Fibroblast of skin of right biceps (primary cell): Measurements from ENCODE around the gene COX8A.

Experiments
- DNase-seq: peaks from one replicate; pipeline ENCODE4 v3.0.0-alpha.2; 2013

The COX8A gene

DNA sequence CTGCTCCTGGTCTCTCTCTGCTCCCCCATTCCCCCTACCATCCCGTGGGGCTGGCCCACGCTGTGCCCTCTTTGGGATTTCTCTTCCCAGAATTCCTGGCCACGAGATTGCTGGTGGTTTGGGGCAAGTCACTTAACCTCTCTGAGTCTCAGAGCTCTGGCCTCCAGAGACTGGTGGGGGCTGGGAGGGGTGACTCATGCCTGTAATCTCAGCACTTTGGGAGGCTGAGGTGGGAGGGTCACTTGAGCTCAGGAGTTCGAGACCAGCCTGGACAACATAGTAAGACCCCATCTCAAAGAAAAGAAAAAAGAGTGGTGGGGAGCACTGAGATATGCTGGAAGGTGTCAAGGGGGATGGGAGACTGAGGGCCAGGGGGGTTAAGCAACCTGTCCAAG, 30.2 kb downstream of the COX8A start:
- peak; percentile 50 for DNase-seq

DNA sequence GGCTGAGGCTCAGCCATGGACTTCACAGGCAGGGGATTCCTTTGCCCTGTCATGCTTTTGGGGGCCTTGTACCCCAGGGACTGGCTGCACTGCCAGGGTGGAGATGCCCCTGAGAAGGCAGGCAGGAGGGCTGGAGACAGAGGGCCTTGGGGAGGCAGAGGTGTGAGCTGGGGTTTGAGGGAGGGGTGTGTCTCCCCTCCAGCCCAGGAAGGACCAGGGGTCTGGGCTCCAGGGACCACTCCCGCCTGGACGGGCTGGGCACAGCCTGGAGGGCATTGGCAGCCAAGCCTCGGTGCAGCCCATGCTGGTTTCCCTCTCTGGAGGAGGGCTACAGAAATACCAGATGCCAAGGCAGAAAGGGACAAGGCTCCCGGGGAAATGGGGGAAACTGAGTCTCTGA, 31.3 kb downstream of the COX8A start:
- DNase-seq = no peak

DNA sequence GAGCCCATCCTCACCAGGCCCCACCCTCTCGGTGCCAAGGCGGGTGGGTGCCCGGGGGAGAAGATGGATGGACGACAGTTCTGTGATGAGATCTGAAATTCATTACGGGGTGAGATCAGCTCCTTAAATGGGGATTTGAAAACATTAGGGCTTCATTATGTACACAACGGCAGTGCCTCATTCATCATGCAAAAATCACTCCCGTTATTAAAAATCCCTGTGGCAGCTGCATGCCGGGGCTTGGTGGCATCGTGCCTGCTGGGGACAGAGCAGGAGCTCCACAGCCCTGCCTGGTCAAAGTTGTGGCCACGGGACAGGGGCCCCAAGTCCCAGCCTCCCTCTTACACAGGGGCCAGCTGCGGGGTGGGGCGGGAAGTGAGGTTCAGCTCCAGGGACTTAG, 32.0 kb downstream of the COX8A start:
- no peak for DNase-seq

DNA sequence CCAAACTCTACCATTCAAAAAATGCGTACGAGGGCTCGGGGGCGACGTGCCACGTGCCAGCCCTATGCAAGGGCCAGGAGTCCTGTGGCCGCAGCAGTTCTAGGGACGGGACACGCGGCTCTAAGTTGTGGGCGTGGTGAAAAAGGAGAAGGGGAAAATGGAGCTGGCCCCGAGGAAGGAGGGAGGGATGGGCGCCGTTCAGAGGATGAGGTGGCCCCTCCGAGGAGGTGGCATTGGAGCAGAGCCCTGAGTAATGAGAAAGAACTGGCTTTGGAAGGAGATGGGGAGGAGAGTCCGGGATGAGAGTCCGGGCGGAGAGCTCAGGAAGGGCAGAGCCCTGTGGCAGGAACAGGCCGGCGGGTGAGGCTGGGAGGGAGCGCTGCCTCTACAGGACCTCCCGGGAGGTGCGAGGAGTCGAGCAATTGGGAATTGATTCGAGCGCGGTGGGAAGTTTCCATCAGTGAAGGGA, 32.8 kb downstream of the COX8A start:
- DNase-seq = peak; percentile 57

DNA sequence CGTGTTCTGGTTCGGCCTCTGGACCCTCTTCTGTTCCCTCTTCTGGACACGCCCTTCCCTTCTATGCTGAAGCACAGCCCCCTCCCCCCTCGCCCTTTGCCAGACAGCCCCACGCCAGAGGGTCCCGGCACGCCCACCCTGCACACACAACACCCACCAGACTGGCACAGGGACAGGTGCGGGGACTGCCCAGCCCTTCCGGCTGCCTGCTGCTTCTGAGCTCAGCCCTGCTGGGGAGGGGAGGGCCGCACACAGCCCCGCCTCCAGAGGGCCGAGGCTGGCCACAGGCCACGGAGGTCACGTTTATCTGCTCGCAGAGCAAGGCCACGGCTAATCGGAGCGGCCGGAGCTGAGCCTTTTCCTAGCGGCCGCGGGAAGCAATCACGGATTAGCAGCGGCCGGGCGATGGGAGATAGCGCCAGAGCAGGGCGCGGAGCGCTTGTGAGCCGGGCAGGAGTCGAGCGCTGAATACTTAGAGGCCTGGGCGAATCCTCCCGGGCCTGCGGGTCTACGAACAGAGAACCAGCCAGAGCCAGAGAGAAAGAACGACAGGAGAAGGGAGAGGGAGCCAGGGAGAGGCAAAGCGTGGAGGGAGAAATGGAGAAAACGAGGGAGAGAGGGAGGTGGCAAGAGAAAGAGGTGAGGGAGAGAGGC, 33.3 kb downstream of the COX8A start:
- DNase-seq = peak; percentile 43

DNA sequence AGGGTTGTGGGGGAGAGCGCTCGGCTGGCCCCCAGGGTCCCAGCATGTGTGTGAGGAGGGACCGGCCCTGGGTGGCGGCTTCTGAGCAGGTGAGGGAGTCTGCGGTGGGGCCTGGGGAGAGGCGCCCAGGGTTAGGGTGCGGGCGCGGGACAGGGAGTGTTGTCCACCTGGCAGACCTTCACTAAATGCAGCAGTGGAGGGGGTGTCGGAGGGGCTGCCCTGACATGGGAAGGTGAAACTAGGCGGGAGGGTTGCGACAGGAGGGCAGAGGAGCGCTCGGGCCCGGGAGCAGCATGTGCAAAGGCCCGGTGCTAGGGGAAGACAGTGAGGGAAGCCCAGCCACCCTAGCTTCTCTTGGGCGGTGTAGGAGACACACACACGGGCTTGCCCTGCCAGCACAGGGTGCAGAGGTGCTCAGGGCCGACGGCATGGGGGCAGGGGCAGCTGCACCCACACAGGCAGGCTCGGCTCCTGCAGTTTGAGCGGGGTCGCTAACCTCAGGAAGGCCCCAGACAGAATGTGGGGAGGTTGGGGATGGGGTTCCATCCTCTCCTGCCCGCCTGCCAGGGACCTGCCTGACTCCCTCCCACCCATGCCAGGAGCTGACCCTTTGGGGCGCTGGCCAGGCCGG, 34.0 kb downstream of the COX8A start:
- no peak for DNase-seq

DNA sequence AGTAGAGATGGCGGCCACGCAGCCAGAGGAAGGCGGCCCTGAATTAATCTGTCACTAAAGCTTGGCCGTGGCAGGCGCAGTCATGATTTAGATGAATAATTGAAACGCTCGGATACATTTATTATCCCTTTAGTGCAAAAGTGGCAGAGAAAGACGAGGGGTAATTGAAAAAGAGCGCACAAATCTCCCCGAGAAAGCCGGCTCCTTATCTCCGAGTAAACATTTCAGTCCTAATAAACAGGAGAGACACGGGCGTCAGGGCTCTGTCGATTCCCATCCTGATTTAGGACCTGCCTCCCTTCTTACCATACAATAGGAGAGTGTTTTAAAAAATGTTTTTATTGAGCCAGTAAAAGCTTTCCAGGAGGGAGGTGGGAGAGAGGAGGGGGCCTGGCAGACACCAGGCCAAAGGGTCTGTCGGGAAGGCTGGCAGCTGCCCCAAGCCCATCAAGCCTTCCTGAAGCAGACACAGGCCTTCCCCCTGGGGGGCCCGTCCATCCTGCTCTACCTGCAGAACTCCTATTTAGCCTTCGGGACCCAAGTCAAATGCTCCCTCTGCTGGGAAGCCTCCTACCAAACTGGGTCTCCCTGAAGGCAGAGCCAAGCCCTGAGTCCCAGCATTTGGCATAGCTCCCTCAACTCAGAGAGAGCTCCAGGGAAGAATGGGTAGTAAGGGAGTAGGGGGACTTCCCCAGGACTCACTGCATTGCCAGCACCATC, 34.7 kb downstream of the COX8A start:
- no peak for DNase-seq

DNA sequence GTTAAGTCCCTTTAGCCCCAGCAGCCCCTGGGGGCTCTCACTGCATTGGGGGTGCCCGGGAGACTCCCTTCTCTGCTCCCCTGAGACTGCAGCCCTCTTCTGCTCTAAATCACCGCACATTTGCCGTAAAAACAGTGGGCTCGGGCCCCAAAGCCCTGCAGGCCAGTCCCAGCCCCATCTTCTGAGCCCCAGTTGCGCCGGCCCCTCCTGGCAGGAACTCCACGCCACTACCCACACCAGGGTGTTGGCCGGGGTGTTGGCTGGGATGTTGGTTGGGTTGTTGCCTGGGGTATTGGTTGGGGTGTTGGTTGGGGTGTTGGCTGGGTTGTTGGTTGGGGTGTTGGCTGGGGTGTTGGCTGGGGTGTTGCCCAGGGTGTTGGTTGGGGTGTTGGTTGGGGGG, 35.3 kb downstream of the COX8A start:
- DNase-seq = no peak

DNA sequence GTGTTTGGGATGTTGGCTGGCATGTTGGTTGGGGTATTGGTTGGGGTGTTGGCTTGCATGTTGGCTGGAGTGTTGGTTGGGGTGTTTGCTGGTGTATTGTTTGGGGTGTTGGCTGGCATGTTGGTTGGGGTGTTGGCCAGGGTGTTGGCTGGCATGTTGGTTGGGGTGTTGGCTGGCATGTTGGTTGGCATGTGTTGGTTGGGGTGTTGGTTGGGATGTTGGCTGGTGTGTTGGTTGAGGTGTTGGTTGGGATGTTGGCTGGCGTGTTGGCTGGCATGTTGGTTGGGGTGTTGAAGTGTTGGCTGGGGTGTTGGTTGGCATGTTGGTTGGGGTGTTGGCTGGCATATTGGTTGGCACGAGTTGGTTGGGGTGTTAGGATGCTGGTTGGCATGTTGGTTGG, 36.4 kb downstream of the COX8A start:
- DNase-seq = no peak

DNA sequence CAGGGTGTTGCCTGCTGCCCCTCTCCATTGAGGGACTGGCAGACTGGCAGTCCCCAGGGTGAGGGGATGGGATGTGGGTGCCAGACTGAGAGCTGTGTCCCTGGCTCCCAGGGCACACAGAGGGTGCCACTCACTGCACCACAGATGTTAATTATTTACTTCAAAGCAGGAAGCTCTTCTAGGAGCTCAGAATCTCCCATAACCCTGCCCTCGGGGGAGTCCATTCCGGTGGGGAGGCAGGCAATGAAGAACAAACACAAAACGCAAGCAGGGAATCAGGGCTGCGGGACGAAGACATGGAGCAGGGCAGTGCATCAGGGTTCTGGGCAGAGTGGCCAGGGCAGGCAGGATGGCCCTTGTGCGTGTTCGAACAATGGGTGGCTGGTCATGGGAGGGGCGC, 37.0 kb downstream of the COX8A start:
- DNase-seq = no peak

DNA sequence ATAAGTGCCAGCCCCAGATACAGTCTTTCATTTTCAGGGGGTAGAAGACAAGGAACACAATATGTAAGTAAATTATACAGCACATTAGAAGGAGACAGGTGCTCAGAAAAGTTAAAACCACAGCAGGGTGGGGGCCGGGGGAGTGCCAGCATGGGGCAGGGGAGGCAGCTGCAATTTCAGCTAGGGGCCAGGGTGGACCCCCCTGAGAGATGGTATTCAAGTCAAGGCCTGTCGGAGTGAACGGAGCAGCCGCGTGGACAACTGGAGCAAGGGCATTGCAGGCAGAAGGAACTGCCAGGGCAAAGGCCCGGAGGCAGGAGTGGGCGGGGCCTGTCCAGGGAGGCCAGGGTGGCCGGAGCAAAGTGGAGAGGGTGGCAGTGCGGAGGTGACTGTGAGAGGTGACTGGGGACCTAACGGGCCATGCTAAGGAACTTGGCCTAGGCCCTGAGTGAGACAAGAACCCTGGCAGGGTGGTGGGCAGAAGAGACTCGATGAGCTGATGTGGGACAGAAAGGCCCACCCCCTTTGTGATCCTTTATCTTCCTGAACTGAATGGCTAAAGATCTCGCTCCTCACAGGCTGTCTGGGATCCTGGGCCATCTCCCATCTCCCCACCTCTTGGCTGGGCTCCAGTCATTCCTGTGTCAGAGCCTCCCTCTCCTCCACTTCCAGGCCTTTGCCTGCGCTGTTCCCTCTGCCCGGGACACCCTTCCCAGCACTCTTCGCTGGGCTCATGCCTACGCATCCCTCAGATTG, 38.9 kb downstream of the COX8A start:
- no peak for DNase-seq

DNA sequence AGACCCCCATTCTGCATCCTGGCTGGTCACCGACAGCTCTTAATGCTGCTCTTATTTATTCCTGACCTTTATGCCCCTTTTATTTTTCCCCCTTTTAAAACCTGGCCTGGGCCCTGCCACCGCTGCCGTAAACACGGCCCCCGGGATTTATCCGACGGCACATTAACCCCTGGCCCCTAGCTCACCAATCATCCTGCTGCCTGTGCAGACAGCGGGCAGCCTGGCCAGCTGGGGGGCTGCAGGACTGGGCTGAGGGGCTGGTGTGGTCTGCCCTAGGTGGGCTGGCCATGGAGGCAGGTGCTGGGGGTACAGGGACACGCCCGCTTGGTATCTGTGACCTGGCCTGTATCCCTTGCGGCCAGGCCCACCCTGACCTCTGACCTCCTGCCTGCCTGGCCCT, 39.9 kb downstream of the COX8A start:
- no peak for DNase-seq

DNA sequence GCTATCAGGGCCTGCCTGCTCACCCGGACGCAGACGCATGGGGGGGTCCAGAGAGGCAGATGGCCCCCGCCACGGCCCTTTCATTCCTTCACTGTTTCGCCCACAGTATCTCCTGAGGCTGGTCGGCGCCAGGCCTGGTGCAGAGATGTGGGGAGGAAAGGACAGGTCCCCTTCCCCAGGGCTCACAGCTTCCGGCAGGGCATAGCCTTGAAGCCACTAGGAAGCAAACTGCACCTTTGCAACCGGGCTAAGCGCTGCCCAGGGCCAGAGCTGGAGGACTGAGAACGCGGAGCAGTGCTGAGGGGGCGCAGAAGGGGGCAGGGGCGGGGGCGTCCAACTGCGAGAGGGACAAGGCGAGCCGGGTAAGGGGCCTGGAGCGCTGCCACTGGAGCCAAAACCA, 41.1 kb downstream of the COX8A start:
- no peak for DNase-seq

DNA sequence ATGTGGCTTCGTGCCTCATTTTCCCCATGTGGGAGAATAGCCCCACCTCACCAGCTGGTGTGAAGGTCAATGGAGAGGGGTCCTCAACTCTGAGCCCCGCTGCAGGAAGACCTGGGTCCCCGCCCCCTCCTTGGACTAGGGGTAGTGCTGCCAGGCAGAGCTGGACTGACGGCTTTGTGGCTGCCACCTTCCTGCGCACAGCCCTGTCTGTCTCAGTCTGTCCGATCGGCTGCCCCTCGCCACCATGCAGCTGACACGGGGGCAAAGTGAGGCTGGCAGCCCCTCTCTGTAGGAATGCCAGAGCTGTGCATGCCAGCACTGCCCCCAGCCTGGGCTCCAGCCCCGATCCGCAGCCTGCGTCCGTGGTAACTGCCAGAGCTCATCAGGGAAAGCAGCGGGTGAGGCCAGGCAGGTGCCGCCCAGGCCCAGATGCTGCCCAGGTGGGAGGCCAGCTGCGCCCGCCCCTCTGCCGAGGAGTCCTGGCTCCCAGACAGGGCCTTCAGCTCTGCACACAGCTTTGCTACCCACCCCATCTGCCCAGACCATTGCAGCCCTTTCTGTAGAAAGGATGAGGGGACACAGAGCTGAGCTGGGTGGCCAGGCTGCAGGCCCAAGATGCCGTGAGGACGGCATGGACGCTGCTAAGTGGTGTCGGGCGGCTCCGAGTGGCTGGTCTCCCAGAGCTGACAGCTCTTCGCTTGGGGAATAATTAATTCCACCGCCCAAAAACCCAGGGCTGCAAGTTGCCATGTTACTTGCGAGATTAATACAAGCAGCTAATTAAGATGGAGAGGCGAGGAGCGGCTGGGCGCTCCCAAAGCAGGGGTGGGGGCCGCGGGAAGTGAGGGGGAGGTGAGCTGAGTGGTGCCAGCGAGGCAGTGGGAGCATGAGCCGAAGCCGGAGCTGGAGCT, 41.8 kb downstream of the COX8A start:
- no peak for DNase-seq

DNA sequence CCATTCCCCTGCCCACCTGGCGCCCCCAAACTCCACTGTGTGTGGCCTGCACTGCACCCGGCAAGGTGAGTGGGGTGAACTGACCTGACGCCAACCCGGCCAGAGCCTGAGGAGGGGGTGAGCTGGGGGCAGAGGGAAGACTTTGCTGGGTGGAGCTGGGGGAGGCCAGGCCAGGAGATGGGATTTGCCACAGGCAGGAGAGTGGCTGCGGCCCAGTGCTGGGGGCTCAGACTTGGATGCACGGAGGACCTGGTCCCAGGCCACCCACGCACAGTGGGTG, 43.5 kb downstream of the COX8A start:
- no peak for DNase-seq

DNA sequence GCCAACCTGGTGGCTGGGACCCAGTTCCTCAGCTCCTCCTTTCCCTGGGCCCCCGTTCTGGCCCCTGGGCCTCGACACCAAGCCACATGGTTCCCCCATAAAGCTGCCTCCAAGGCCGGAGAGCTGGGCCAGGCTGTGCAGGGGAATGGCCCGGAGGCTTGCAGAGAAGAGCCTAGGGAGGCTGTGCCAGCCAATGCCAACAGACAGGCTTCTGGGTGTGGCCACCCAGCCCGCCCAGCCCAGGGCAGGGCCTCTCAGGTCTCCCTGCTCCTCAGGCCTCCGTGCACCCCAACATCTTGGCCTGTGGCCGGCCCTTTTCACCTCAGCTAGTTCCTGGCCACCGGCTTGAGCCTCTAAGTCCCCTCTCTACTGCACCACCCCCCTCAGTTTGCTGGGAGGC, 43.9 kb downstream of the COX8A start:
- no peak for DNase-seq

DNA sequence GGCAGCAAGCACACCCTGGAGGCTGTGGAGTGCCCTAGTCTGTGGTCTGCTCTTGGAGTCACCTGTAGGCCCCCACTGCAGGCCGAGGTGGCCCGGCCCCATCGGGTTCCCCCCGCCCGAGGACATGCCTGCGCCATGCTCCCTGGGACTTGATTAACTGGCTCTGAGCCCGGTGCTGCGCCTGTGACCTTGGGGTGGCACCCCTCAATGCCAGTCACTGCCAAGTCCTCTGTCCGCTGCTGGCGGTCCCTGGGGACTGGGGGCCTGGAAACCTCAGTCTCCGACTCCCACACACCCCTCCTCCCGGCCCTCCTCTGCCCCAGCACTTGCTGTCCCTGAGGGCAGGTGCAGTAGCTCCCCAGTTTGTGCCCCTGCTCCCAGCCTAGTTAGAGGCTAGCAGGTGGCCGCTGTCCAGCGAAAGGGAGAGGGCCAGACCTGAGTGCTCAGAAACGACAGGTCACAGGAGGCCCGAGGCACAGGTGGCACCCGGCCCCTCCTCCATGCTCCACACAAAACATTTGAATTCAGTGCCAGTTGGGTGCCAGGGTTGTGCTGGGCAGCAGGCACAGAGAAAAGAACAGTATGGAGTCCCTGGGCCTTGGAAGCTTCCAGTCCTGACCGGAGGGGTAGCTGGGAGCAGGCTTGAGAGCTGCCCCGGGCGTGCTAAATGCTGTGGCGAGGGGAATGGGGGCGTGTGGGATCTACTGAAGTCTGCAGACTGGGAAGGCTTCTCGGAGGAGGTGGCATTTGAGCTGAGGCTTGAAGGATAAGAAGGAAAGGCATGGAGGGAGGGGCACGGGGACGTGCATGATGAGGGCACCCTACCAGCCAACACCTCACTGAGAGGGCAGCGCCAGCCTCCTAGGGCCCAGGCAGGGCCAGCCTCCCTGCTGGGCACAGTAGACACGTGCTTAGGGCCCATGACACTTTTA, 45.0 kb downstream of the COX8A start:
- no peak for DNase-seq

DNA sequence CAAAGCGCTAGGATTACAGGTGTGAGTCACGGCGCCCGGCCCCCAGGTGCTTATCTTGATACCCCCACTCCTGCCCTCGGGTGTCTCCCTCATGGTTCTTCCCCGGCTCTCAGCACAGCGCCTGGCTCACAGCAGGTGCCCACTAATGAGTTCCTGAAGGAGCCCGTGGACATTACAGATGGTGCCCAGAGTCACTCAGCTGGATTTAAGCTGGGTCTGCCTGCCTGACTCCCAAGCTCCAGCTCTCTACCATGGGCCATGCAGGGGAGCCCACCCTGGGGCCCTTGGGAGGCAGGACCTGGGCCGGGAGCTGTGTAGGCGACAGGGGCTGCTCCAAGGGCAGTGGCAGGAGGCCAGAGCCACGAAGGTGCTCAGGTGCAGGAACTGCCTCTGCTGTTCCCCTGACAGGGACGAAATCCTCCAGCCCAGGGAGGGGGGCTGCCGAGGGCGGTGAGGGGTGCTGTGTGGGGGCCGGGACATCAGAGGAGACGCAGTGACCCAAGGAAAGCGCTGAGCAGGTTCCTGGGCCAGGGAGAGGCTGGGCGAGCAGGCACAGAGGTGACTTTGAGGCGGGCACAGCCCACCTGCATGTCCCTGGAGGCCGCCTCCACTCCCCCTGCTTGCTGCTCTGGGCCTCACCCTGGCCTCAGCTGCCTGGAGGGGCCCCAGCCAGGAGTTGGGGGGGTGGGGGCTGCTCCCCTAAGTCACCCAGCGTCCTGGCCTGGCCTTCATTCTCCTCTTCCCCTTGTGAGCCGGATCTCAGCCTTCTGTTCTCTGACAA, 46.7 kb downstream of the COX8A start:
- no peak for DNase-seq

DNA sequence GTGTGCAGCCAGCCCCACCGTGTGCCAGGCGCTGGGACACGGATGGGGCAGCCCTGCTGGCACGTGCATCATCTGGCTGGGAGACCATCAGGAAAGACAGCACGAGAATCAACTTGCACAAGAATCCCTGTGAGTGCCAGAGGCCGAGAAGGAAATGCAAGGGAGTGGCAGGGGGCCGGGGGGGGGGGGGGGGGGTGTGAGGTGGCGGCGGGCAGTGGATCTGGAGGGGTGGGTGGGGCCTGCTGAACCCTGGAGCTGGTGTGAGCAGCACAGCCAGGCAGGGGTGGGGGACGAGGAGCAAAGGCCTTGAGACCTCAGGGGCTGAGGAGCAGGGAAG, 47.3 kb downstream of the COX8A start:
- DNase-seq = no peak

DNA sequence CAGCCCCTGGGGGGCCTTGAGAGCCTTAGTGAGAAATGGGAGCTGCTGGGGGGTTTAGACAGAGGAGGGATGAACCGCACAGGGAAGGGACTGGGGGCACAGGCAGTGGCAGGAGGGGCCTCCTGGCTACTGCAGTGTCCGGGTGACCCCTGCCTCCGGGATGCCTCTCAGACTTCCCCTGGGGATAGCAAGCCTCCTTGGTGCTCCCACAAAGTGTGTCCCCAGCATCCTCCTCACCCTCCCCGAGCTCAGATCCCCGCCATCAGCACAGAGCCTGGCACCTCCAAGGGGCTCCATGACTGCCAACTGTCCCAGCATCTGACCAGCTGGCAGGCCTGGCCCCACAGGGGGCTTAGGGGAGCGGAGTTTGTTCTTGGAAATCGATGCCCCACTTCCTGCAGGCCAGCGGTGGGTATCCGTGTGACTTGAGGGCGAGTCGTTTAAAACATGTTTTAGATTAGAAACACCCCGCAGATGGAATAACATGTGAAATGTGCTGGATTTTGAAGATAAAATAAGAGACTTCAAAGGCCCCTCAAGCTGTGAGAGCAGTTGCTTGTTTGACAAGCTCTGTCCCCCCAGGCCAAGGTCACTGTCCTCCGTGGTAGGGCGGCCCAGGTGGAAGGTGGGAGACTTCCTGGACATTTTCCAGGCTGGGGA, 47.8 kb downstream of the COX8A start:
- DNase-seq = no peak
